ENCODE data around the gene HPCAL1.

Gene HPCAL1

DNA sequence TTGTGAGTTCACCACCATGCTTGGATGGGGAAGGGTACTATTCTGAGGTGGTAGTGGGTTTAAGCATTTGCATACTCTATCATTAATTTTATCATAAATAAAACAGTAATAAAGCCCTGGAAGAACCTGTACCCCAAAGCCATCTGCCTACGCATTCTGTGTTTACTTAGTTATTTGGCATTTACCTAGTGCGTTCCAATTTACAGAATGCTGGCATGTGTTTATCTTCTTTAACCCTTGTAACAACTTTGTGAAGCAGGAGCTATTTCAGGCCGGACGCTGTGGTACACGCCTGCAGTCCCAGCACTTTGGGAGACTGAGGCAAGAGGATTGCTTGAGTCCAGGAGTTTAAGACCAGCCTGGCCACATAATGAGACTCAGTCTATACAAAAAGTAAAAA, 163.2 kb downstream of the HPCAL1 start:
- ChIA-PET CTCF (no interaction called here), POLR2A (no interaction called here)
- DNase-seq (ENCODE audit: low read depth, low spot score): no peak
- no peak overlapping the region for H3K4me3 ChIP-seq (ENCODE audit: low read depth, low read length)
- TF ChIP-seq, protein P1, sequence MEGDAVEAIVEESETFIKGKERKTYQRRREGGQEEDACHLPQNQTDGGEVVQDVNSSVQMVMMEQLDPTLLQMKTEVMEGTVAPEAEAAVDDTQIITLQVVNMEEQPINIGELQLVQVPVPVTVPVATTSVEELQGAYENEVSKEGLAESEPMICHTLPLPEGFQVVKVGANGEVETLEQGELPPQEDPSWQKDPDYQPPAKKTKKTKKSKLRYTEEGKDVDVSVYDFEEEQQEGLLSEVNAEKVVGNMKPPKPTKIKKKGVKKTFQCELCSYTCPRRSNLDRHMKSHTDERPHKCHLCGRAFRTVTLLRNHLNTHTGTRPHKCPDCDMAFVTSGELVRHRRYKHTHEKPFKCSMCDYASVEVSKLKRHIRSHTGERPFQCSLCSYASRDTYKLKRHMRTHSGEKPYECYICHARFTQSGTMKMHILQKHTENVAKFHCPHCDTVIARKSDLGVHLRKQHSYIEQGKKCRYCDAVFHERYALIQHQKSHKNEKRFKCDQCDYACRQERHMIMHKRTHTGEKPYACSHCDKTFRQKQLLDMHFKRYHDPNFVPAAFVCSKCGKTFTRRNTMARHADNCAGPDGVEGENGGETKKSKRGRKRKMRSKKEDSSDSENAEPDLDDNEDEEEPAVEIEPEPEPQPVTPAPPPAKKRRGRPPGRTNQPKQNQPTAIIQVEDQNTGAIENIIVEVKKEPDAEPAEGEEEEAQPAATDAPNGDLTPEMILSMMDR (IDR thresholded peaks at IDR 0.05; ENCODE audit: insufficient read depth, low read length, missing control alignments): no peak

DNA sequence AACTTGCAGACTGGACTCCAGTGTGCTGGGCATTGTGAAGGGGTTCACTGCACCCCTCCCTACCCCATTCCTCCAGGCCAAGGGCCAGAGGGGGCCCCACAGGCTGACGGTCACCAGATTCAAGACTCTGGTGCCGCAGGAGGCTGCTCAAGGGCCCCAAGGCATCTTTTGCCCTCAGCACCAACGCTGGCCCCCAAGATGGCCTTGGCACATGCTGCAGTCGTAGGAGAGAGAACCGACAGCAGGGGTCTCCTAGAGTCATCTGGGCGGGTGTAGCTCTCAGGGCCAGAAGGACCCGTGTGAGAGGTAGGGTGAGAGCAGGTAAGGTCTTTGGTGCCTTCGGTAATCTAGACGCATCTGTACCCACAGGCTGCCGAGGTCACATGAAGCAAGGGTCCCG, 164.1 kb downstream of the HPCAL1 start:
- no peak overlapping the region for H3K4me3 ChIP-seq (ENCODE audit: low read depth, low read length)
- DNase-seq (ENCODE audit: low read depth, low spot score): no peak
- POLR2A ChIA-PET: no interaction called here
- CTCF ChIA-PET: no interaction called here
- TF ChIP-seq, protein P1 (IDR thresholded peaks at IDR 0.05; ENCODE audit: insufficient read depth, low read length, missing control alignments): no peak

DNA sequence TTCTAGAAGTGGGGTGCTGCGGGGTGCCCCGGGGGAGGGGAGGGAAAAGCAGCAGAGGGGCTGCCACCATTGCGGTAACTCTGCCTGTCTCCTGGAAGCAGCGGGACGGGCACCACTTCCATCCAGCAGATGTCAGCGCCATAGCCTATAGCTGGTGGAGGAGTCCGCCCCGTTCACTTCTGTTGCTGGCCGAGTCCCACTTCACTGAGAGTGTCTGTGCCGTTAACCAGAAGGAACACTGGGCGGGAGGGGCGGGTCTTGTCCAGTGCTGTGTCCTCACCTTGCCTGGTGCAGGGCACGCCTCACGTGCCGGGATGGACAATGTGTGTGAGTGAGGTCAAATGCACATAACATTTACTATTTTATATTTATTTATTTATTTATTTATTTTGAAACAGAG, 164.7 kb downstream of the HPCAL1 start:
- H3K4me3 ChIP-seq (ENCODE audit: low read depth, low read length): no peak overlapping the region
- CTCF ChIA-PET: interaction anchor here (0.8 kb wide), 1 partner anchor 192 kb away, joined by 3 read pairs; no protein-coding TSS in a partner anchor
- TF ChIP-seq, protein P1 (IDR thresholded peaks at IDR 0.05; ENCODE audit: insufficient read depth, low read length, missing control alignments): no peak
- no peak for DNase-seq (ENCODE audit: low read depth, low spot score)
- POLR2A ChIA-PET: no interaction called here

DNA sequence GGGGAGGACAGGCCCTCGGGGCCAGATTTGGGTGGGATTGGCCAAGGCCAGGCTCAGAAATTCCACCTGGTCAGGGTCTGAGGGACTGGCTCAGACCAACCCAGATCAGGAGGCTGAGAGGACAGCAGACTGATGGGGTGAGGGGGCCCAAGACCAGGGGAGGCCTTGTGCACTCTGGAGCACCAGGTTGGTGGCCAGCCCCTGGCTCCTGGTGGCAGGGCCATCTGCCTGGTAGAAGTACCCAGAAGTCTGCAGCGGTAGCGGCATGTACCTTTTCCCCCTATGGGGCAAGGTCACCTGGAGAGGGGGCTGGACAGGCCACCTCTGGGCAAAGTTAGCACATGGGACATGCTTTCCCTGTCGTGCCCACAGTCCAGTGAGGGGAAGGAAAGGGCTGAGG, 166.6 kb downstream of the HPCAL1 start:
- no peak overlapping the region for H3K4me3 ChIP-seq (ENCODE audit: low read depth, low read length)
- TF ChIP-seq, protein P1 (IDR thresholded peaks at IDR 0.05; ENCODE audit: insufficient read depth, low read length, missing control alignments): no peak
- DNase-seq (ENCODE audit: low read depth, low spot score): no peak
- ChIA-PET CTCF (no interaction called here), POLR2A (no interaction called here)

DNA sequence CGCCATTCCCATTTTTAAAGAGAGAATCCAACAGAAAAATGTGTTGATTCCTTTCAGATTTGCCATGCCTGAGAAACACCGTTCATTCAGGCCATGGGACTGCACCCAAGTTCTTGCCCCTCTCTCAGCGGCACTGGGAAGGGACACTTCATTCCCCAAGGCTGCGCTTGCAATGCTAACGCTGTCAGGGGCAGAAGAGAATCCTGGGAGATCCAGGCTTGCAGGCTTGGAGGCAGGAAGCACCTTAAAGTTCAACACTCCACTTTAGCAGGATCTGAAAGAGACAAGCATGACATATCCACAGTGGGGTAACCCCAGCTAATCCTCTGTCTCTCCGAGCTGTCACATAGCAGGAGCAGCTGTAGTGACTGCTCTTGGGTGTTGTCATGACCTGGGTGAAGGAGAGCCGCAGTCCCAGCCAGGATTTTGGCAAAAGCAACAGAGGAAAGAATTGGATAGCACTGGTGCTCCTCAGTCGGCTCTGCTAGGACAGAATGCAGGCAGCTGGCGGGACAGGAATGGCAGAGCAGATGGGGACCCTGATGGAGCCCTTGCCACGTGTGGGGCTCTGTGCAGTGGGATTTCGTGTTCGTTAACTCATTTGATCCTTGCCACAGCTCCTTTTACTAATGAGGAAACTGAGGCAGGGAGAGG, 167.4 kb downstream of the HPCAL1 start:
- H3K4me3 ChIP-seq (ENCODE audit: low read depth, low read length): no peak overlapping the region
- CTCF ChIA-PET: no interaction called here
- TF ChIP-seq, protein P1 (IDR thresholded peaks at IDR 0.05; ENCODE audit: insufficient read depth, low read length, missing control alignments): no peak
- POLR2A ChIA-PET: no interaction called here
- no peak for DNase-seq (ENCODE audit: low read depth, low spot score)

DNA sequence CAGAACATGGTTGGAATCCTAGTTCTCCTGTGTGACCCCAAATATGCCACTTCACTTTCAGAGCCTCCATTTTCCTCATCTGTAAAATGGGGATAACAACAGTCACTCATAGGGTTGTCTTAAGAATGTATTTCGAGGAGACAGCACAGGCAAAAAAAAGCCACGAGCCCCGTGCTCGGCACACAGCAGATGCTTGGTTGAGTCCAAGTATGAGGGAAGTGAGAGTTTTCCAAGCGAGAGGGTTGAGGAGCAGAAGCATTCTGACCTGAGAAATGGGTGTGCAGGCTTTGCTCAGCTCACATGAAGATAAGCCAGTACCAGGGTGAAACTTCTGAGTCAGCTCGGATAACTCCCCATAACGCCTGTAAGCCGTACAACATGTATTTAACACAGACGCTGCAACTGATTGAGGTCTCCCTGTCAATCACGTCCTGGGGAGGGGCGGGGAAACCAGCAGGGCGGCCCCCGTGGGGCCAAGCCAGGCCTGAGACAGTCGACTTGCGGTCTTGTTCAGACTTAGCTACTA, 168.4 kb downstream of the HPCAL1 start:
- POLR2A ChIA-PET: no interaction called here
- no peak overlapping the region for H3K4me3 ChIP-seq (ENCODE audit: low read depth, low read length)
- TF ChIP-seq, protein P1 (IDR thresholded peaks at IDR 0.05; ENCODE audit: insufficient read depth, low read length, missing control alignments): no peak
- no peak for DNase-seq (ENCODE audit: low read depth, low spot score)
- CTCF ChIA-PET: interaction anchor here (0.7 to 2.0 kb wide), 2 partner anchors 36 to 188 kb away, joined by 4 to 6 read pairs; no protein-coding TSS in a partner anchor

All from AG04449 (cell line).